Endothelial cell (in vitro differentiated cells): ENCODE measurements around the gene EPHB4. TPM values are rescaled to one million over a fixed set of nuclear protein-coding genes. Genes with fewer than 3 reads are reported as not detected.

Experiments used
- DNase-seq: peaks from one replicate; pipeline ENCODE4 v3.0.0; 2021; ENCODE audit warnings: low spot score
- H3K27ac Mint-ChIP-seq: one replicate; pipeline ENCODE4 v1.8.0; 2021; ENCODE audit warnings: mixed read lengths, inconsistent platforms; ENCODE audit not compliant: unreplicated experiment
- H3K27me3 Mint-ChIP-seq: one replicate; pipeline ENCODE4 v1.8.0; 2021; ENCODE audit warnings: mild to moderate bottlenecking, moderate library complexity, mixed read lengths, inconsistent platforms; ENCODE audit not compliant: unreplicated experiment
- H3K36me3 Mint-ChIP-seq: one replicate; pipeline ENCODE4 v1.8.0; 2021; ENCODE audit warnings: mild to moderate bottlenecking, low read depth, mixed read lengths, inconsistent platforms; ENCODE audit not compliant: unreplicated experiment
- H3K4me1 Mint-ChIP-seq: one replicate; pipeline ENCODE4 v1.8.0; 2021; ENCODE audit warnings: mild to moderate bottlenecking, mixed read lengths, inconsistent platforms; ENCODE audit not compliant: unreplicated experiment
- H3K4me3 Mint-ChIP-seq: one replicate; pipeline ENCODE4 v1.8.0; 2021; ENCODE audit warnings: mild to moderate bottlenecking, mixed read lengths, inconsistent platforms; ENCODE audit not compliant: unreplicated experiment
- H3K9me3 Mint-ChIP-seq: one replicate; pipeline ENCODE4 v1.8.0; 2021; ENCODE audit warnings: mixed read lengths, inconsistent platforms; ENCODE audit not compliant: unreplicated experiment
- CTCF ChIP-seq: fragments of 200-600 bp; sonication (generic); IDR thresholded peaks from one replicate; pipeline ENCODE4 v1.5.0; 2021; ENCODE audit warnings: antibody characterized with exemption; ENCODE audit not compliant: unreplicated experiment
- total RNA-seq: library from RNA; stranded (reverse); fragmentation: NEBNext Ultra II Directional; extraction: Animal tissue kit (Norgen Biotek cat#: 25700); gene quantifications from one replicate; pipeline ENCODE4 v1.2.1, GENCODE V29; 2021; ENCODE audit not compliant: unreplicated experiment

EPHB4 gene
- total RNA-seq, 1 donor from 2014 or later: 288 TPM

- no peaks in the 10 kb centered on the region for H3K9me3 Mint-ChIP-seq
- peaks cover 36% of the 10 kb centered on the region for H3K36me3 Mint-ChIP-seq
- DNase-seq: no peak
- no peak for TF ChIP-seq CTCF
- peak overlapping the region; percentile 98 for H3K4me3 Mint-ChIP-seq
- H3K4me1 Mint-ChIP-seq: peaks cover 39% of the 10 kb centered on the region
- H3K27me3 Mint-ChIP-seq: peaks cover 25% of the 10 kb centered on the region
- H3K27ac Mint-ChIP-seq: peak overlapping the region; percentile 96
These were observed 46.4 kb upstream of the EPHB4 start for GRCh38 chr7:100873599-100874299.

GRCh38 chr7:100867776-100868485 lies 40.6 kb upstream of the EPHB4 start:
- DNase-seq: no peak

GRCh38 chr7:100867040-100867775 lies 39.9 kb upstream of the EPHB4 start, which contains the start of gene TRIP6:
TRIP6 (plus strand) TSS chr7:100867387; CDS start chr7:100867498, 111 bp downstream.
- H3K9me3 Mint-ChIP-seq: no peaks in the 10 kb centered on the region
- H3K4me1 Mint-ChIP-seq: peaks cover 21% of the 10 kb centered on the region
- H3K27me3 Mint-ChIP-seq: peaks cover 13% of the 10 kb centered on the region
- no peak for TF ChIP-seq CTCF
- DNase-seq: peak; percentile 70
- H3K27ac Mint-ChIP-seq: peak within 1 kb of the TSS; percentile 95
- H3K36me3 Mint-ChIP-seq: peaks cover 26% of the 10 kb centered on the region
- H3K4me3 Mint-ChIP-seq: peak within 1 kb of the TSS; percentile 95

More at GRCh38 chr7:100867776-100868485, 40.6 kb upstream of the EPHB4 start:
- Mint-ChIP-seq H3K4me3 (peak overlapping the region; percentile 92), H3K4me1 (peaks cover 21% of the 10 kb centered on the region), H3K27ac (peak overlapping the region; percentile 78), H3K9me3 (no peaks in the 10 kb centered on the region), H3K36me3 (peaks cover 23% of the 10 kb centered on the region), H3K27me3 (peaks cover 13% of the 10 kb centered on the region)
- no peak for TF ChIP-seq CTCF

- Mint-ChIP-seq H3K4me3 (peak overlapping the region; percentile 79), H3K27me3 (peaks cover 10% of the 10 kb centered on the region), H3K9me3 (no peaks in the 10 kb centered on the region), H3K36me3 (peaks cover 24% of the 10 kb centered on the region), H3K4me1 (peaks cover 20% of the 10 kb centered on the region), H3K27ac (peak overlapping the region; percentile 70)
- no peak for DNase-seq
- no peak for TF ChIP-seq CTCF
These were observed 39.4 kb upstream of the EPHB4 start for GRCh38 chr7:100866729-100867039.
